H9 (cell line): ENCODE measurements around the gene SH3TC1. TPM values are rescaled to one million over a fixed set of nuclear protein-coding genes. Genes with fewer than 3 reads are reported as not detected.

Experiments used
- DNase-seq: peaks from one replicate; pipeline ENCODE4 v3.0.0-alpha.2; 2017
- H2AFZ ChIP-seq: one replicate; pipeline ENCODE4 v1.6.1; 2013; ENCODE audit warnings: mild to moderate bottlenecking, low read length, control low read depth, moderate library complexity
- H2AK5ac ChIP-seq: 2 replicates; pipeline ENCODE4 v1.6.1; 2013; ENCODE audit warnings: low read length, control low read depth, mixed read lengths; ENCODE audit not compliant: insufficient read length
- H2BK120ac ChIP-seq: one replicate; pipeline ENCODE4 v1.6.1; 2013; ENCODE audit warnings: low read depth, mild to moderate bottlenecking, low read length, control low read depth, inconsistent platforms; ENCODE audit not compliant: poor library complexity, severe bottlenecking
- H2BK12ac ChIP-seq: 2 replicates; pipeline ENCODE4 v1.6.1; 2013; ENCODE audit warnings: low read length, control low read depth, mixed read lengths, low read depth; ENCODE audit not compliant: insufficient read length
- H2BK15ac ChIP-seq: 2 replicates; pipeline ENCODE4 v1.6.1; 2013; ENCODE audit warnings: low read depth, low read length, control low read depth
- H2BK20ac ChIP-seq: one replicate; pipeline ENCODE4 v1.6.1; 2013; ENCODE audit warnings: low read depth, mild to moderate bottlenecking, low read length, control low read depth, inconsistent platforms; ENCODE audit not compliant: poor library complexity, severe bottlenecking
- H2BK5ac ChIP-seq: 2 replicates; pipeline ENCODE4 v1.6.1; 2013; ENCODE audit warnings: low read length, control low read depth, mixed read lengths; ENCODE audit not compliant: insufficient read length
- H3K14ac ChIP-seq: 2 replicates; pipeline ENCODE4 v1.6.1; 2013; ENCODE audit warnings: low read length, control low read depth; ENCODE audit not compliant: insufficient read depth
- H3K18ac ChIP-seq: 2 replicates; pipeline ENCODE4 v1.6.1; 2013; ENCODE audit warnings: low read depth, mild to moderate bottlenecking, mixed read lengths, low read length, control low read depth; ENCODE audit not compliant: insufficient read length
- H3K23ac ChIP-seq: 2 replicates; pipeline ENCODE4 v1.6.1; 2013; ENCODE audit warnings: low read length, control low read depth, mixed read lengths, low read depth; ENCODE audit not compliant: insufficient read length
- H3K23me2 ChIP-seq: 2 replicates; pipeline ENCODE4 v1.6.1; 2013; ENCODE audit warnings: low read depth, mild to moderate bottlenecking, mixed read lengths, low read length, control low read depth; ENCODE audit not compliant: insufficient read length, poor library complexity, severe bottlenecking
- H3K27ac ChIP-seq: 2 replicates; pipeline ENCODE4 v1.5.1; 2013; ENCODE audit warnings: low read length, control low read depth, mixed read lengths, low read depth; ENCODE audit not compliant: insufficient read length
- H3K27me3 ChIP-seq: 2 replicates; pipeline ENCODE4 v1.6.1; 2013; ENCODE audit warnings: low read length, control low read depth, inconsistent platforms; ENCODE audit not compliant: insufficient read depth
- H3K4ac ChIP-seq: 2 replicates; pipeline ENCODE4 v1.6.1; 2013; ENCODE audit warnings: low read depth, mild to moderate bottlenecking, control low read depth, inconsistent platforms, low read length, moderate library complexity
- H3K4me1 ChIP-seq: 2 replicates; pipeline ENCODE4 v1.6.1; 2013; ENCODE audit warnings: low read length, control low read depth, inconsistent platforms; ENCODE audit not compliant: insufficient read depth
- H3K4me2 ChIP-seq: 2 replicates; pipeline ENCODE4 v1.6.1; 2013; ENCODE audit warnings: low read length, control low read depth, mixed read lengths; ENCODE audit not compliant: insufficient read length, insufficient read depth
- H3K56ac ChIP-seq: 2 replicates; pipeline ENCODE4 v1.6.1; 2013; ENCODE audit warnings: low read depth, mild to moderate bottlenecking, mixed read lengths, low read length, control low read depth; ENCODE audit not compliant: insufficient read length
- H3K79me1 ChIP-seq: 2 replicates; pipeline ENCODE4 v1.6.1; 2013; ENCODE audit warnings: low read depth, mild to moderate bottlenecking, moderate library complexity, low read length, control low read depth, inconsistent platforms; ENCODE audit not compliant: insufficient read depth, poor library complexity, severe bottlenecking
- H3K79me2 ChIP-seq: 2 replicates; pipeline ENCODE4 v1.6.1; 2013; ENCODE audit warnings: low read length, control low read depth, inconsistent platforms; ENCODE audit not compliant: insufficient read depth
- H3K9ac ChIP-seq: 2 replicates; pipeline ENCODE4 v1.6.1; 2013; ENCODE audit warnings: low read length, control low read depth, mixed read lengths; ENCODE audit not compliant: insufficient read length; ENCODE audit errors: extremely low read depth
- H3K9me3 ChIP-seq: one replicate; pipeline ENCODE4 v1.6.1; 2013; ENCODE audit warnings: low read depth, low read length, inconsistent platforms; ENCODE audit not compliant: control insufficient read depth
- H3T11ph ChIP-seq: one replicate; pipeline ENCODE4 v1.6.1; 2013; ENCODE audit warnings: mild to moderate bottlenecking, low read length, control low read depth, inconsistent platforms
- H4K20me1 ChIP-seq: one replicate; pipeline ENCODE4 v1.6.1; 2013; ENCODE audit not compliant: control insufficient read depth, insufficient read length, insufficient read depth
- H4K5ac ChIP-seq: 2 replicates; pipeline ENCODE4 v1.6.1; 2013; ENCODE audit warnings: low read depth, mild to moderate bottlenecking, mixed read lengths, low read length, control low read depth; ENCODE audit not compliant: insufficient read length
- H4K8ac ChIP-seq: replicated peaks from 2 replicates; pipeline ENCODE4 v1.6.1; 2013; ENCODE audit warnings: low read length, control low read depth, mixed read lengths, low read depth; ENCODE audit not compliant: insufficient read length
- H4K91ac ChIP-seq: 2 replicates; pipeline ENCODE4 v1.6.1; 2013; ENCODE audit warnings: low read depth, mild to moderate bottlenecking, moderate library complexity, mixed read lengths, low read length, control low read depth; ENCODE audit not compliant: insufficient read length
- H3K27ac Mint-ChIP-seq, 3 experiments: 2 replicates in 2 of 3; 3 replicates in 1 of 3; pipeline ENCODE4 v1.8.0; 2020 to 2021; ENCODE audit warnings: mixed read lengths in 3 of 3, mild to moderate bottlenecking in 1 of 3, moderate library complexity in 1 of 3
- H3K27me3 Mint-ChIP-seq: 2 replicates; pipeline ENCODE4 v1.8.0; 2021; ENCODE audit warnings: low read depth, mild to moderate bottlenecking, moderate library complexity, mixed read lengths
- H3K36me3 Mint-ChIP-seq, 3 experiments: 2 replicates in 2 of 3; 3 replicates in 1 of 3; pipeline ENCODE4 v1.8.0; 2020 to 2021; ENCODE audit warnings: low read depth in 3 of 3, mixed read lengths in 3 of 3; ENCODE audit not compliant: insufficient read depth in 1 of 3
- H3K4me1 Mint-ChIP-seq, 2 experiments: 2 replicates each; pipeline ENCODE4 v1.8.0; 2020; ENCODE audit warnings: mixed read lengths in 2 of 2
- H3K4me3 Mint-ChIP-seq, 2 experiments: 2 replicates in 1 of 2; 3 replicates in 1 of 2; pipeline ENCODE4 v1.8.0; 2020 to 2021; ENCODE audit warnings: mild to moderate bottlenecking in 2 of 2, mixed read lengths in 2 of 2, moderate library complexity in 1 of 2
- H3K9me3 Mint-ChIP-seq, 2 experiments: 2 replicates in 1 of 2; 3 replicates in 1 of 2; pipeline ENCODE4 v1.8.0; 2020; ENCODE audit warnings: mild to moderate bottlenecking in 2 of 2, mixed read lengths in 2 of 2, moderate library complexity in 1 of 2
- WGBS: extraction: QIAGEN DNeasy Blood & Tissue Kit; methylation state at CpG from one replicate; pipeline ENCODE4 v1.1.7; 2013; ENCODE audit warnings: missing lambda C conversion rate, low lambda C conversion rate, mixed read lengths; ENCODE audit not compliant: insufficient read length; ENCODE audit errors: extremely low coverage; 5-methylcytosine and 5-hydroxymethylcytosine counted together
- total RNA-seq: library from RNA; stranded (reverse); gene quantifications from 2 replicates; pipeline ENCODE4 v1.2.1, GENCODE V29; 2021
- TF ChIP-seq, protein P1 (sequence below): fragments of 200-600 bp; sonication (generic); conservative IDR thresholded peaks from 3 replicates; pipeline ENCODE4 v1.8.0; 2021; ENCODE audit warnings: antibody characterized with exemption, mild to moderate bottlenecking

Gene SH3TC1
- total RNA-seq, 1 experiment from 2014 or later = 0.74 TPM

DNA sequence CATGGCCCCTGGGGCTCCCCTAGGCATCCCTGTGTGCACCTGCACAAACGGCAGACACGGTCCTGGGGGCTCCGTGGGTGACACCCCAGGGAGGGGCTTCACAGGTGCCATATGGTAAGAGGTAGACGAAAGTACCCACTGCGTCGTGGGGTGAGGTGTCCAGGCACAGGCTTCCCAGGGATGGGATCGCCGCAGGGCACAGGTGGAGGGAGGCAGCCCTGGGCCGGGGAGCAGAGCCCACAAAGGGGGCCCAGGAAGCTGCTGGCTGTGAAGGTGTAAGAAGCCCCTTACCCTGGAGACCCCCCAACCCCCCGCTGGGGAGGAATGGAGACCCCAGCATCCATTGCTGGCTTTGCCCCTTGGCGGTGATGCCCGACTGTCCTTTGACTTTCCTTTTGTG is 10.9 kb downstream of the SH3TC1 start:
- H2AFZ ChIP-seq = no peak overlapping the region
- Mint-ChIP-seq H3K4me3 (no peak overlapping the region), H3K4me1 (peaks cover 19 to 27% of the 10 kb centered on the region in 2 experiments), H3K27ac (no peak overlapping the region), H3K36me3 (no peaks in the 10 kb centered on the region), H3K27me3 (peaks cover 2% of the 10 kb centered on the region; the same call in 1 of the 2 replicates), H3K9me3 (no peaks in the 10 kb centered on the region)
- no peak overlapping the region; the same call in 1 of the 2 replicates for H3K14ac ChIP-seq
- H3T11ph ChIP-seq = no peak overlapping the region
- no peak overlapping the region for H3K23ac ChIP-seq
- H2BK5ac ChIP-seq = no peak overlapping the region
- no peaks in the 10 kb centered on the region; the same call in 1 of the 2 replicates for H3K4me1 ChIP-seq
- no peaks in the 10 kb centered on the region for H3K23me2 ChIP-seq
- no peak overlapping the region for H2BK12ac ChIP-seq
- H2BK20ac ChIP-seq = no peak overlapping the region
- H2BK120ac ChIP-seq = no peak overlapping the region
- no peak overlapping the region for H3K9ac ChIP-seq
- H3K4me2 ChIP-seq = no peak overlapping the region
- H2BK15ac ChIP-seq = no peak overlapping the region
- H3K27me3 ChIP-seq = no peaks in the 10 kb centered on the region
- TF ChIP-seq, protein P1, sequence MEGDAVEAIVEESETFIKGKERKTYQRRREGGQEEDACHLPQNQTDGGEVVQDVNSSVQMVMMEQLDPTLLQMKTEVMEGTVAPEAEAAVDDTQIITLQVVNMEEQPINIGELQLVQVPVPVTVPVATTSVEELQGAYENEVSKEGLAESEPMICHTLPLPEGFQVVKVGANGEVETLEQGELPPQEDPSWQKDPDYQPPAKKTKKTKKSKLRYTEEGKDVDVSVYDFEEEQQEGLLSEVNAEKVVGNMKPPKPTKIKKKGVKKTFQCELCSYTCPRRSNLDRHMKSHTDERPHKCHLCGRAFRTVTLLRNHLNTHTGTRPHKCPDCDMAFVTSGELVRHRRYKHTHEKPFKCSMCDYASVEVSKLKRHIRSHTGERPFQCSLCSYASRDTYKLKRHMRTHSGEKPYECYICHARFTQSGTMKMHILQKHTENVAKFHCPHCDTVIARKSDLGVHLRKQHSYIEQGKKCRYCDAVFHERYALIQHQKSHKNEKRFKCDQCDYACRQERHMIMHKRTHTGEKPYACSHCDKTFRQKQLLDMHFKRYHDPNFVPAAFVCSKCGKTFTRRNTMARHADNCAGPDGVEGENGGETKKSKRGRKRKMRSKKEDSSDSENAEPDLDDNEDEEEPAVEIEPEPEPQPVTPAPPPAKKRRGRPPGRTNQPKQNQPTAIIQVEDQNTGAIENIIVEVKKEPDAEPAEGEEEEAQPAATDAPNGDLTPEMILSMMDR = no peak
- H4K91ac ChIP-seq = no peak overlapping the region
- no CpG with 5 or more reads among the region's 12 CpGs for WGBS
- no peaks in the 10 kb centered on the region for H4K20me1 ChIP-seq
- H4K5ac ChIP-seq = no peak overlapping the region
- H4K8ac ChIP-seq = no peak overlapping the region
- H2AK5ac ChIP-seq = no peak overlapping the region
- H3K18ac ChIP-seq = no peak overlapping the region
- H3K27ac ChIP-seq = no peak overlapping the region
- no peaks in the 10 kb centered on the region for H3K79me1 ChIP-seq
- no peak for DNase-seq
- no peaks in the 10 kb centered on the region for H3K9me3 ChIP-seq
- H3K4ac ChIP-seq = no peak overlapping the region
- no peak overlapping the region for H3K56ac ChIP-seq
- no peaks in the 10 kb centered on the region for H3K79me2 ChIP-seq
